DND-41 (cell line): ENCODE measurements around the gene CTNNA3.
"Not testable (repeated sequence)": the region's sequence is repeated elsewhere in the genome, so short reads cannot be mapped to it uniquely, and the experiment has no call there.

Source experiments
- ATAC-seq: fragments of 200-7000 bp; cut with Tn5 transposase; 3 replicates; pipeline ENCODE4 v1.9.1; 2021; ENCODE audit warnings: low read depth; ENCODE audit not compliant: insufficient read depth
- DNase-seq: peaks from one replicate; pipeline ENCODE4 v3.0.0-alpha.2; 2020
- H2AFZ ChIP-seq: 2 replicates; pipeline ENCODE4 v1.6.0; 2012; ENCODE audit warnings: low read depth, low read length
- H3K27ac ChIP-seq: 2 replicates; pipeline ENCODE4 v1.5.1; 2012; ENCODE audit warnings: low read length, inconsistent platforms
- H3K27me3 ChIP-seq: fragments of 200-600 bp; sonication (generic); 2 replicates; pipeline ENCODE4 v1.6.0; 2012; ENCODE audit warnings: low read length, mild to moderate bottlenecking, inconsistent platforms; ENCODE audit not compliant: insufficient read depth, poor library complexity
- H3K36me3 ChIP-seq: 2 replicates; pipeline ENCODE4 v1.5.1; 2012; ENCODE audit warnings: low read length, inconsistent platforms; ENCODE audit not compliant: insufficient read depth
- H3K4me1 ChIP-seq: 2 replicates; pipeline ENCODE4 v1.5.1; 2012; ENCODE audit warnings: mild to moderate bottlenecking, low read length; ENCODE audit not compliant: insufficient read depth
- H3K4me2 ChIP-seq: 2 replicates; pipeline ENCODE4 v1.6.0; 2012; ENCODE audit warnings: mild to moderate bottlenecking, moderate library complexity, low read length, inconsistent platforms; ENCODE audit not compliant: insufficient read depth
- H3K4me3 ChIP-seq, 2 experiments: fragments of 200-600 bp in 1 of 2; shearing (Covaris generic) in 1 of 2; 2 replicates each; pipeline ENCODE4 v1.5.1; 2012 to 2016; ENCODE audit warnings: inconsistent platforms in 2 of 2, low read length in 2 of 2, mild to moderate bottlenecking in 2 of 2, low read depth in 1 of 2, moderate library complexity in 1 of 2
- H3K79me2 ChIP-seq: 2 replicates; pipeline ENCODE4 v1.6.0; 2012; ENCODE audit warnings: low read length, inconsistent platforms; ENCODE audit not compliant: insufficient read depth
- H3K9ac ChIP-seq: 2 replicates; pipeline ENCODE4 v1.6.0; 2012; ENCODE audit warnings: low read depth, mild to moderate bottlenecking, inconsistent platforms, low read length, moderate library complexity
- H3K9me3 ChIP-seq: 2 replicates; pipeline ENCODE4 v1.5.1; 2012; ENCODE audit warnings: low read length, moderate library complexity, mild to moderate bottlenecking, inconsistent platforms; ENCODE audit not compliant: insufficient read depth, severe bottlenecking
- H4K20me1 ChIP-seq: 2 replicates; pipeline ENCODE4 v1.6.0; 2012; ENCODE audit warnings: low read length; ENCODE audit not compliant: insufficient read depth
- CTCF ChIP-seq: IDR thresholded peaks from 2 replicates; pipeline ENCODE4 v1.5.1; 2012; ENCODE audit warnings: borderline replicate concordance, low read length, moderate library complexity, mild to moderate bottlenecking; ENCODE audit not compliant: poor library complexity, severe bottlenecking; ENCODE audit errors: extremely low read depth
- EZH2 ChIP-seq: IDR thresholded peaks from 3 replicates; pipeline ENCODE4 v1.6.1; 2012; ENCODE audit warnings: borderline replicate concordance, low read depth, mild to moderate bottlenecking, moderate library complexity, low read length, inconsistent platforms; ENCODE audit not compliant: severe bottlenecking

Gene CTNNA3

GRCh38 chr10:66365686-66366085 is 1330.3 kb downstream of the CTNNA3 start:
- Histone ChIP-seq H4K20me1 (no peaks in the 10 kb centered on the region), H2AFZ (no peak overlapping the region), H3K36me3 (no peaks in the 10 kb centered on the region), H3K27ac (no peak overlapping the region), H3K9me3 (no peaks in the 10 kb centered on the region), H3K79me2 (no peaks in the 10 kb centered on the region), H3K27me3 (no peaks in the 10 kb centered on the region), H3K4me2 (no peak overlapping the region), H3K9ac (no peak overlapping the region), H3K4me3 (no peak overlapping the region), H3K4me1 (no peaks in the 10 kb centered on the region)
- DNase-seq (no peak), ATAC-seq (no peak)
- no peak for TF ChIP-seq EZH2
- no peak for TF ChIP-seq CTCF

GRCh38 chr10:66362522-66362921 is 1333.5 kb downstream of the CTNNA3 start:
- Histone ChIP-seq H3K27ac (no peak overlapping the region), H3K36me3 (no peaks in the 10 kb centered on the region), H4K20me1 (no peaks in the 10 kb centered on the region), H3K4me1 (no peaks in the 10 kb centered on the region), H3K79me2 (no peaks in the 10 kb centered on the region), H3K9ac (no peak overlapping the region), H3K9me3 (no peaks in the 10 kb centered on the region), H3K4me2 (no peak overlapping the region), H2AFZ (no peak overlapping the region), H3K27me3 (no peaks in the 10 kb centered on the region), H3K4me3 (no peak overlapping the region)
- no peak for DNase-seq
- ATAC-seq = no peak
- TF ChIP-seq EZH2 (no peak), CTCF (no peak)

DNA sequence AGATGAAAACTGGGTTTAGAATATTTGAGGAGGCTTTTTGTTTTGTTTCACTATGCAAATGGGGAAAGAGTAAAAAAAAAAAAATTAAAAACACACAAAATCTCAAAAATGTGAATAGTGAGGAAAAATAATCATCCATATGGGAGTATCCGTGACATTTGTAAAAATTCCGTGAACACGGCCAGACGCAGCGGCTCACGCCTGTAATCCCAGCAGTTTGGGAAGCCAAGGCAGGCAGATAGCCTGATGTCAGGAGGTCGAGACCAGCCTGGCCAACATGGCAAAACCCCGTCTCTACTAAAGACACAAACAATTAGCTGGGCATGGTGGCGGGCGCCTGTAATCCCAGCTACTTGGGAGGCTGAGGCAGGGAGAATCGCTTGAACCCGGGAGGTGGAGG is 1342.2 kb downstream of the CTNNA3 start:
- H2AFZ ChIP-seq, H3K27me3 ChIP-seq, H4K20me1 ChIP-seq, H3K4me2 ChIP-seq, H3K79me2 ChIP-seq, H3K9me3 ChIP-seq, H3K27ac ChIP-seq, H3K4me1 ChIP-seq, H3K4me3 ChIP-seq, H3K36me3 ChIP-seq, H3K9ac ChIP-seq, DNase-seq, ATAC-seq: not testable (repeated sequence)

DNA sequence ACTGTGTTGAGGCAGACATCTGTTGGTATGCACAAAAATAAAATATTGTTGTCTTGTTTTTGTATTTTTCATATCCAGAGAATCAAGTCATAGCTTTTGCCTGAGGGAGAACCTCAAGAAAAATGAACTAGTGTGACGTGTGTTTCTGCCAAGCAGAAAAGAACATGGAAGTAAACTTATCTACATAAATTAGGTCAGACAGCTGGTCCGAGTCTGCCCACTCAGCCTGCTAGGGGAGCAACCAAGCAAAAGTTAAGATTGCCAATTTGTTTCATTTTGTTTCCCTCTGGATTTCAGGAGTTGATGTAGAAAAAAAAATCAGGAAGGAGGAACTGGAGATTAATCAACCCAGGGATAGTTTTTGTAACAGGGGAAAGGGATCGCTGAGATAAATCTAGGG is 1342.6 kb downstream of the CTNNA3 start:
- H3K79me2 ChIP-seq = no peaks in the 10 kb centered on the region
- no peak overlapping the region for H3K27ac ChIP-seq
- H2AFZ ChIP-seq = no peak overlapping the region
- H3K27me3 ChIP-seq = no peaks in the 10 kb centered on the region
- H3K4me1 ChIP-seq = no peaks in the 10 kb centered on the region
- H3K4me2 ChIP-seq = no peak overlapping the region
- no peak for ATAC-seq
- no peaks in the 10 kb centered on the region for H4K20me1 ChIP-seq
- no peaks in the 10 kb centered on the region for H3K9me3 ChIP-seq
- no peak overlapping the region for H3K9ac ChIP-seq
- TF ChIP-seq CTCF = no peak
- TF ChIP-seq EZH2 = no peak
- DNase-seq = no peak
- H3K36me3 ChIP-seq = no peaks in the 10 kb centered on the region
- H3K4me3 ChIP-seq = no peak overlapping the region
